Neuronal stem cell (in vitro differentiated cells): Measurements from ENCODE around the gene SPINK8.

ENCODE experiments used
- DNase-seq: peaks from one replicate; pipeline ENCODE4 v3.0.0-alpha.2; 2013; ENCODE audit warnings: low spot score
- H2AFZ ChIP-seq: one replicate; pipeline ENCODE4 v1.6.1; 2013; ENCODE audit warnings: mild to moderate bottlenecking, low read length, inconsistent platforms
- H2AK5ac ChIP-seq: 2 replicates; pipeline ENCODE4 v1.6.1; 2013; ENCODE audit warnings: low read depth, mild to moderate bottlenecking, inconsistent platforms, low read length, moderate library complexity, mixed read lengths
- H2BK120ac ChIP-seq: 2 replicates; pipeline ENCODE4 v1.6.1; 2013; ENCODE audit warnings: low read depth, mild to moderate bottlenecking, inconsistent platforms, low read length, moderate library complexity, mixed read lengths
- H2BK12ac ChIP-seq: one replicate; pipeline ENCODE4 v1.6.1; 2013; ENCODE audit warnings: low read length, inconsistent platforms
- H2BK15ac ChIP-seq: 2 replicates; pipeline ENCODE4 v1.6.1; 2013; ENCODE audit warnings: mild to moderate bottlenecking, low read length, inconsistent platforms, mixed read lengths
- H2BK5ac ChIP-seq: one replicate; pipeline ENCODE4 v1.6.1; 2013; ENCODE audit warnings: inconsistent platforms, mild to moderate bottlenecking, low read length, moderate library complexity
- H3K14ac ChIP-seq: one replicate; pipeline ENCODE4 v1.6.1; 2013; ENCODE audit warnings: low read length, inconsistent platforms
- H3K18ac ChIP-seq: 2 replicates; pipeline ENCODE4 v1.6.1; 2013; ENCODE audit warnings: low read length, inconsistent platforms
- H3K23ac ChIP-seq: 2 replicates; pipeline ENCODE4 v1.6.1; 2013; ENCODE audit warnings: low read depth, mild to moderate bottlenecking, mixed read lengths, low read length, inconsistent platforms; ENCODE audit not compliant: poor library complexity
- H3K27ac ChIP-seq: replicated peaks from 3 replicates; pipeline ENCODE4 v1.5.1; 2013; ENCODE audit warnings: low read length, inconsistent platforms
- H3K27me3 ChIP-seq, 3 experiments: 2 replicates each; pipeline ENCODE4 v1.6.1; 2013; ENCODE audit warnings: low read length in 3 of 3, mild to moderate bottlenecking in 2 of 3, inconsistent platforms in 1 of 3, low read depth in 1 of 3, mixed read lengths in 1 of 3, moderate library complexity in 1 of 3; ENCODE audit not compliant: control insufficient read depth in 3 of 3, insufficient read depth in 3 of 3
- H3K36me3 ChIP-seq, 2 donors: replicated peaks in 1 of 2; 2 replicates each; pipeline ENCODE4 v1.6.1; 2013; ENCODE audit warnings: low read length in 2 of 2; ENCODE audit not compliant: control insufficient read depth in 2 of 2, insufficient read depth in 2 of 2
- H3K4ac ChIP-seq: 2 replicates; pipeline ENCODE4 v1.6.1; 2013; ENCODE audit warnings: inconsistent platforms, mild to moderate bottlenecking, low read length, moderate library complexity
- H3K4me1 ChIP-seq, 2 donors: 1 replicate in 1 of 2; 2 replicates in 1 of 2; pipeline ENCODE4 v1.6.1; 2013; ENCODE audit warnings: low read length in 2 of 2, low read depth in 1 of 2; ENCODE audit not compliant: control insufficient read depth in 2 of 2, insufficient read depth in 1 of 2
- H3K4me2 ChIP-seq: one replicate; pipeline ENCODE4 v1.6.1; 2013; ENCODE audit warnings: mild to moderate bottlenecking, low read length, inconsistent platforms; ENCODE audit not compliant: insufficient read depth, poor library complexity, severe bottlenecking
- H3K4me3 ChIP-seq, 2 donors: 2 replicates each; pipeline ENCODE4 v1.5.1; 2013; ENCODE audit warnings: low read length in 2 of 2, mild to moderate bottlenecking in 2 of 2, inconsistent platforms in 1 of 2, moderate library complexity in 1 of 2
- H3K79me1 ChIP-seq: one replicate; pipeline ENCODE4 v1.6.1; 2013; ENCODE audit warnings: low read depth, mild to moderate bottlenecking, inconsistent platforms, low read length, moderate library complexity
- H3K9ac ChIP-seq: one replicate; pipeline ENCODE4 v1.6.1; 2013; ENCODE audit warnings: mild to moderate bottlenecking, low read depth, low read length, inconsistent platforms; ENCODE audit not compliant: poor library complexity
- H3K9me3 ChIP-seq, 2 donors: replicated peaks in 1 of 2; 2 replicates each; pipeline versions ENCODE3 to v1.6.1; 2013; ENCODE audit warnings: low read length in 2 of 2, mild to moderate bottlenecking in 2 of 2, inconsistent platforms in 1 of 2, low read depth in 1 of 2, mixed read lengths in 1 of 2, moderate library complexity in 1 of 2; ENCODE audit not compliant: control insufficient read depth in 2 of 2, insufficient read depth in 1 of 2
- H4K8ac ChIP-seq: one replicate; pipeline ENCODE4 v1.6.1; 2013; ENCODE audit warnings: low read depth, mild to moderate bottlenecking, inconsistent platforms, low read length, moderate library complexity
- H4K91ac ChIP-seq: one replicate; pipeline ENCODE4 v1.6.1; 2013; ENCODE audit warnings: low read length, low read depth, mild to moderate bottlenecking, inconsistent platforms; ENCODE audit not compliant: poor library complexity
- WGBS, 2 donors: extraction: QIAGEN DNeasy Blood & Tissue Kit; methylation state at CpG; one replicate each; pipeline ENCODE4 v1.1.7; 2013; ENCODE audit warnings: missing lambda C conversion rate in 2 of 2, mixed read lengths in 1 of 2; ENCODE audit not compliant: insufficient read length in 2 of 2, insufficient replicate concordance in 1 of 2; ENCODE audit errors: extremely low coverage in 2 of 2; 5-methylcytosine and 5-hydroxymethylcytosine counted together

The SPINK8 gene

DNA sequence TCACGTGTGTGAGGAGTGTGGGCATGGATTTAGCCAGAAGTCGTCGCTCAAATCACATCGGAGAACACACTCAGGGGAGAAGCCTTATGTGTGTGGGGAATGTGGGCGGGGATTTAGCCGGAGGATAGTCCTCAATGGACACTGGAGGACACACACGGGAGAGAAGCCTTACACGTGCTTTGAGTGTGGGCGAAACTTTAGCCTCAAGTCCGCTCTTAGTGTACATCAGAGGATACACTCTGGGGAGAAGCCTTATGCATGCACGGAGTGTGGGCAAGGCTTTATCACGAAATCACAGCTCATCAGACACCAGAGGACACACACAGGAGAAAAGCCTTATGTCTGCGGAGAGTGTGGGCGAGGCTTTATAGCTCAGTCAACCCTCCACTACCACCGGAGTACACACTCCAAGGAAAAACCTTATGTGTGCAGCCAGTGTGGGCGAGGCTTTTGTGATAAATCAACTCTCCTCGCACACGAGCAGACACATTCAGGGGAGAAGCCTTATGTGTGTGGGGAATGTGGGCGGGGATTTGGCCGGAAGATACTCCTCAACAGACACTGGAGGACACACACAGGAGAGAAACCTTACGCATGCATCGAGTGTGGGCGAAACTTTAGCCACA, 64.4 kb downstream of the SPINK8 start:
- Histone ChIP-seq H3K4me3 (no peak overlapping the region), H4K91ac (no peak overlapping the region), H3K23ac (no peak overlapping the region), H3K9ac (no peak overlapping the region), H2BK12ac (no peak overlapping the region), H4K8ac (no peak overlapping the region), H2BK15ac (no peak overlapping the region), H3K4me1 (peaks cover 0 to 4% of the 10 kb centered on the region in 2 donors), H2BK5ac (no peak overlapping the region), H3K79me1 (no peaks in the 10 kb centered on the region), H2AK5ac (no peak overlapping the region), H3K27ac (no peak overlapping the region), H3K4me2 (no peak overlapping the region), H3K14ac (no peak overlapping the region), H2AFZ (no peak overlapping the region), H3K27me3 (no peaks in the 10 kb centered on the region), H3K4ac (no peak overlapping the region), H2BK120ac (no peak overlapping the region), H3K18ac (no peak overlapping the region), H3K36me3 (peaks cover 46 to 58% of the 10 kb centered on the region in 2 donors), H3K9me3 (peaks cover 5 to 14% of the 10 kb centered on the region in 2 donors)
- WGBS, 2 donors, result no CpG with 5 or more reads among the region's 23 CpGs
- no peak for DNase-seq

DNA sequence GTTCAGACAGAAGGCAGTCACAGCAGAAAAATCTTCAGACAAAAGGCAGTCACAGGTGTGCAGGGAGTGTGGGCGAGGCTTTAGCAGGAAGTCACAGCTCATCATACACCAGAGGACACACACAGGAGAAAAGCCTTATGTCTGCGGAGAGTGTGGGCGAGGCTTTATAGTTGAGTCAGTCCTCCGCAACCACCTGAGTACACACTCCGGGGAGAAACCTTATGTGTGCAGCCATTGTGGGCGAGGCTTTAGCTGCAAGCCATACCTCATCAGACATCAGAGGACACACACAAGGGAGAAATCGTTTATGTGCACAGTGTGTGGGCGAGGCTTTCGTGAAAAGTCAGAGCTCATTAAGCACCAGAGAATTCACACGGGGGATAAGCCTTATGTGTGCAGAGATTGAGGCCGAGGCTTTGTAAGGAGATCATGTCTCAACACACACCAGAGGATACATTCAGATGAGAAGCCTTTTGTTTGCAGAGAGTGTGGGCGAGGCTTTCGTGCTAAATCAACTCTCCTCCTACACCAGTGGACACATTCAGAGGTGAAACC, 65.0 kb downstream of the SPINK8 start:
- H4K8ac ChIP-seq, result no peak overlapping the region
- H3K4me1 ChIP-seq, result peaks cover 0 to 4% of the 10 kb centered on the region in 2 donors
- no CpG with 5 or more reads among the region's 13 CpGs for WGBS, 2 donors
- no peak overlapping the region for H2BK120ac ChIP-seq
- H3K4ac ChIP-seq, result no peak overlapping the region
- no peak overlapping the region for H4K91ac ChIP-seq
- H3K14ac ChIP-seq, result no peak overlapping the region
- H3K36me3 ChIP-seq, result peaks cover 49 to 64% of the 10 kb centered on the region in 2 donors
- H3K9me3 ChIP-seq, result peaks cover 5 to 14% of the 10 kb centered on the region in 2 donors
- no peak overlapping the region for H2AFZ ChIP-seq
- H3K4me3 ChIP-seq, result no peak overlapping the region
- H3K23ac ChIP-seq, result no peak overlapping the region
- no peak overlapping the region for H2AK5ac ChIP-seq
- no peak overlapping the region for H3K9ac ChIP-seq
- H3K27me3 ChIP-seq, result no peaks in the 10 kb centered on the region
- no peak overlapping the region for H2BK15ac ChIP-seq
- H3K4me2 ChIP-seq, result no peak overlapping the region
- no peak overlapping the region for H3K18ac ChIP-seq
- no peak overlapping the region for H2BK12ac ChIP-seq
- no peak overlapping the region for H3K27ac ChIP-seq
- no peak for DNase-seq
- H2BK5ac ChIP-seq, result no peak overlapping the region
- H3K79me1 ChIP-seq, result no peaks in the 10 kb centered on the region

DNA sequence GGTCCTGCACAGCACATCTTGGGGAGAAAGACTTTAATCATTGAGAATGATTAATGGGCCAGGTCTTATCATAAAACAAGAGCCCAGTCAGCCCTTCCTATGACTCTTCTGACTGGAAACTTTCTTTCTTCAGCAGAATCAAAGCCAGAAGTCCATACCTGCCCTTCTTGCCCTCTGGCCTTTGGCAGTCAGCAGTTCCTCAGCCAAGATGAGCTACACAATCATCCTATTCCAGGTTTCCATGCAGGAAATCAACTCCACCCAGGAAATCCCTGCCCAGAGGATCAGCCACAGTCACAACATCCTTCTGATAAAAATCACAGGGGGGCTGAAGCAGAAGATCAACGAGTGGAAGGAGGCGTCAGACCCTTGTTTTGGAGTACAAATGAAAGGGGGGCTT, 65.7 kb downstream of the SPINK8 start:
- H3K36me3 ChIP-seq, result peaks cover 51 to 68% of the 10 kb centered on the region in 2 donors
- no CpG with 5 or more reads among the region's 2 CpGs for WGBS, 2 donors
- no peak overlapping the region for H3K18ac ChIP-seq
- H3K27ac ChIP-seq, result no peak overlapping the region
- no peak overlapping the region for H2BK12ac ChIP-seq
- H2BK120ac ChIP-seq, result no peak overlapping the region
- no peak overlapping the region for H3K23ac ChIP-seq
- no peak overlapping the region for H3K4me2 ChIP-seq
- no peak for DNase-seq
- no peak overlapping the region for H4K8ac ChIP-seq
- no peak overlapping the region for H2AFZ ChIP-seq
- no peak overlapping the region for H2AK5ac ChIP-seq
- no peaks in the 10 kb centered on the region for H3K27me3 ChIP-seq
- no peak overlapping the region for H2BK5ac ChIP-seq
- no peaks in the 10 kb centered on the region for H3K79me1 ChIP-seq
- peaks cover 0 to 4% of the 10 kb centered on the region in 2 donors for H3K4me1 ChIP-seq
- no peak overlapping the region for H3K9ac ChIP-seq
- H4K91ac ChIP-seq, result no peak overlapping the region
- H3K14ac ChIP-seq, result no peak overlapping the region
- no peak overlapping the region for H2BK15ac ChIP-seq
- H3K4ac ChIP-seq, result no peak overlapping the region
- no peak overlapping the region for H3K4me3 ChIP-seq
- H3K9me3 ChIP-seq, result peaks cover 2 to 14% of the 10 kb centered on the region in 2 donors

DNA sequence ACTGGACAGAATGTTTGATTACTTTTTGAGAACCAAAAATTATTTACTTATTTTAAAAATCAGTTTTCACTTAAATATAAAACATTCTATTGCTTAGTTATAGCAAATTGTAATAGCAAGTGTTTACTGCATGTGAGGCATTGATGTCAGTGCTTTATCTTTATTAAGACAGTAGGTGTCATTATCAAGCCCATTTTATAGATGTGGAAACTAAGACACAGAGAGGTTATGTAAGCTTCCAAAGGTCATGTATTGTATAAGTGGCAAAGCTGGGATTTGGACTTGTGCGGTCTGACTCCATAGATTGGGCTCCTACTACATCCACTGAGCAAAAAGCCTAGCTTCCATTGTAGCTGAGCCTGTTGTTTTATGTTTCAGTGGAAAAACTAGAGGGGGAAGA, 74.9 kb downstream of the SPINK8 start:
- Histone ChIP-seq H3K23ac (no peak overlapping the region), H3K9ac (no peak overlapping the region), H3K4me2 (no peak overlapping the region), H3K18ac (no peak overlapping the region), H3K4me1 (no peaks in the 10 kb centered on the region), H2BK15ac (no peak overlapping the region), H2AK5ac (no peak overlapping the region), H3K27ac (no peak overlapping the region), H3K14ac (no peak overlapping the region), H3K4me3 (no peak overlapping the region), H2AFZ (no peak overlapping the region), H2BK5ac (no peak overlapping the region), H4K8ac (no peak overlapping the region), H4K91ac (no peak overlapping the region), H3K27me3 (no peaks in the 10 kb centered on the region), H3K4ac (no peak overlapping the region), H2BK120ac (no peak overlapping the region), H3K9me3 (peaks cover 0 to 7% of the 10 kb centered on the region in 2 donors), H3K36me3 (peaks cover 21 to 70% of the 10 kb centered on the region in 2 donors), H2BK12ac (no peak overlapping the region), H3K79me1 (peaks cover 7% of the 10 kb centered on the region)
- DNase-seq, result no peak
- WGBS, 2 donors, result no CpG with 5 or more reads among the region's 1 CpG
